ENCODE results near the gene SPEG. TPM values are rescaled to one million over a fixed set of nuclear protein-coding genes. Genes with fewer than 3 reads are reported as not detected.
A peak's percentile ranks its signal among the peaks of the same experiment; 100 is the strongest.

SPEG gene
- total and polyA plus RNA-seq, 4 donors = 3.7 to 15.6 (median 9.6) TPM

GRCh38 chr2:219530048-219530963, 95.7 kb downstream of the SPEG start:
- 15% methylated on average over 21 of the region's 21 CpGs for WGBS, 2 donors
- Histone ChIP-seq H3K27me3 (ENCODE audit: control insufficient read depth in 3 of 3, insufficient read depth in 3 of 3, low read length in 2 of 3) (peaks cover 0 to 43% (median 22%) of the 10 kb centered on the region in 3 donors), H3K4me3 (no peak overlapping the region), H3K9me3 (ENCODE audit: control insufficient read depth in 4 of 4, insufficient read depth in 3 of 4, low read length in 3 of 4) (no peaks in the 10 kb centered on the region), H3K27ac (ENCODE audit: low read depth in 1 of 2, low read length in 1 of 2) (no peak overlapping the region), H3K9ac (ENCODE audit: insufficient read depth in 1 of 2, low read length in 2 of 2) (no peak overlapping the region), H3K36me3 (ENCODE audit: control insufficient read depth in 4 of 4, insufficient read depth in 4 of 4, low read length in 4 of 4) (no peaks in the 10 kb centered on the region), H3K4me1 (ENCODE audit: control insufficient read depth in 5 of 5, insufficient read depth in 5 of 5, low read length in 5 of 5) (peaks cover 0 to 25% (median 0%) of the 10 kb centered on the region in 5 donors)
- peak; percentile 89 to 93 (median 92) for DNase-seq
- peak; percentile 96 for TF ChIP-seq CTCF (IDR thresholded peaks at IDR 0.05; ENCODE audit: control extremely low read depth, extremely low read depth)
- peak; percentile 93 for ATAC-seq (ENCODE audit: insufficient read depth, low FRiP score)

GRCh38 chr2:219531639-219532377, 97.2 kb downstream of the SPEG start:
- Histone ChIP-seq H3K9me3 (ENCODE audit: control insufficient read depth in 4 of 4, insufficient read depth in 3 of 4, low read length in 3 of 4) (no peaks in the 10 kb centered on the region), H3K27me3 (ENCODE audit: control insufficient read depth in 3 of 3, insufficient read depth in 3 of 3, low read length in 2 of 3) (peaks cover 0 to 32% (median 22%) of the 10 kb centered on the region in 3 donors), H3K9ac (ENCODE audit: insufficient read depth in 1 of 2, low read length in 2 of 2) (no peak overlapping the region), H3K4me1 (ENCODE audit: control insufficient read depth in 5 of 5, insufficient read depth in 5 of 5, low read length in 5 of 5) (peaks cover 0 to 12% (median 0%) of the 10 kb centered on the region in 5 donors), H3K36me3 (ENCODE audit: control insufficient read depth in 4 of 4, insufficient read depth in 4 of 4, low read length in 4 of 4) (no peaks in the 10 kb centered on the region), H3K27ac (ENCODE audit: low read depth in 1 of 2, low read length in 1 of 2) (no peak overlapping the region), H3K4me3 (no peak overlapping the region)
- no peak for TF ChIP-seq CTCF (IDR thresholded peaks at IDR 0.05; ENCODE audit: control extremely low read depth, extremely low read depth)
- no peak for ATAC-seq (ENCODE audit: insufficient read depth, low FRiP score)
- DNase-seq = no peak
- 69 to 79% methylated on average over 20 of the region's 20 CpGs for WGBS, 2 donors

- peaks cover 0 to 27% (median 22%) of the 10 kb centered on the region in 3 donors for H3K27me3 ChIP-seq (ENCODE audit: control insufficient read depth in 3 of 3, insufficient read depth in 3 of 3, low read length in 2 of 3)
- WGBS, 2 donors = 80 to 85% methylated on average over 8 of the region's 8 CpGs
- DNase-seq = no peak
Observed at GRCh38 chr2:219532378-219532649, 97.7 kb downstream of the SPEG start.

More at GRCh38 chr2:219532378-219532649, 97.7 kb downstream of the SPEG start:
- ATAC-seq (ENCODE audit: insufficient read depth, low FRiP score) = no peak
- Histone ChIP-seq H3K9ac (ENCODE audit: insufficient read depth in 1 of 2, low read length in 2 of 2) (no peak overlapping the region), H3K4me3 (no peak overlapping the region), H3K9me3 (ENCODE audit: control insufficient read depth in 4 of 4, insufficient read depth in 3 of 4, low read length in 3 of 4) (no peaks in the 10 kb centered on the region), H3K27ac (ENCODE audit: low read depth in 1 of 2, low read length in 1 of 2) (no peak overlapping the region), H3K4me1 (ENCODE audit: control insufficient read depth in 5 of 5, insufficient read depth in 5 of 5, low read length in 5 of 5) (peaks cover 0 to 13% (median 0%) of the 10 kb centered on the region in 5 donors), H3K36me3 (ENCODE audit: control insufficient read depth in 4 of 4, insufficient read depth in 4 of 4, low read length in 4 of 4) (no peaks in the 10 kb centered on the region)
- TF ChIP-seq CTCF (IDR thresholded peaks at IDR 0.05; ENCODE audit: control extremely low read depth, extremely low read depth) = no peak
